Measurements from ENCODE around the gene DUSP9.
A peak's percentile ranks its signal among the peaks of the same experiment; 100 is the strongest.

The DUSP9 gene, protein sequence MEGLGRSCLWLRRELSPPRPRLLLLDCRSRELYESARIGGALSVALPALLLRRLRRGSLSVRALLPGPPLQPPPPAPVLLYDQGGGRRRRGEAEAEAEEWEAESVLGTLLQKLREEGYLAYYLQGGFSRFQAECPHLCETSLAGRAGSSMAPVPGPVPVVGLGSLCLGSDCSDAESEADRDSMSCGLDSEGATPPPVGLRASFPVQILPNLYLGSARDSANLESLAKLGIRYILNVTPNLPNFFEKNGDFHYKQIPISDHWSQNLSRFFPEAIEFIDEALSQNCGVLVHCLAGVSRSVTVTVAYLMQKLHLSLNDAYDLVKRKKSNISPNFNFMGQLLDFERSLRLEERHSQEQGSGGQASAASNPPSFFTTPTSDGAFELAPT

DNA sequence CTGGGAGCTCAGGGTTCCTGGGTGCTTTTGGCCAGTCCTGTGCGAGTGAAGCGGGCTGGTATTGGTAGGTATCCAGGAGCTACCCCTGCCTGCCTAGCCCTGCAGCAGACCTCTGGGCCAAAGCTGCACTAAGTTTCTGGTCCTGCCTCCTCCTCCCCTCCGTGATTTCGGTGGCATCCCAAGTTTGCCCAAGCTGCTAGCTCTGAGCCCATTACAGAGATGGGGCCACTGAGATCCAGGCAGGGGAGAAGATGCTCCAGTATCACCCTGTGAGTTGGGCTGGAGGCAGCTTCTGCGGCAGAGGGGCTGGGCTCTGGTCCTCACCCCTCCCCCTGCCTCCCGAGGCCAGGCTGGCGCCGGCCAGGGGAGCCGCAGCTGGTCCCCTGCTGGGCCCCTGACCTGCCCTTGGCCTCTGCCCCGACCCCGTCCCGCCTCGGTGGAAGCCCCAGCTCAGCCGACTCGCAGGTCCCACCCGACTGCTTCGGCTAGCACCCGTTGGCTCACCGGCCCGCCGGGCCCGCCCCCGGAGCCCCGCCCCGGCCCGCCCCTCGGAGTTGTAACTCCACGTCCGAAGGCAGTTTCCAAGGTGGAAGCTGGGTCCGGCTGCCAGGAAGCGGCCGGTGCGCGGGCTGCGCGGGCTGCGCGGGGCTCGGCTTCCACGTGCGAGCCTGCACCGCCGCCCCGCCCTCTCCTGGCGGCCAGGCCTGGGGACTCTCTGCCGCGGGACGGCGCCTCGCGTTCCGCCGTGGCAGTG lies at the start of gene DUSP9:
Gene DUSP9, plus strand, starts transcription at position 584 of the 754 bp plus-strand sequence. CDS start 751 bp downstream, outside the sequence.
- in situ Hi-C loops (cut with MboI; ENCODE audit: low sequenced_read_pairs, unreplicated experiment), result no loop called here
- TF ChIP-seq, protein P1, sequence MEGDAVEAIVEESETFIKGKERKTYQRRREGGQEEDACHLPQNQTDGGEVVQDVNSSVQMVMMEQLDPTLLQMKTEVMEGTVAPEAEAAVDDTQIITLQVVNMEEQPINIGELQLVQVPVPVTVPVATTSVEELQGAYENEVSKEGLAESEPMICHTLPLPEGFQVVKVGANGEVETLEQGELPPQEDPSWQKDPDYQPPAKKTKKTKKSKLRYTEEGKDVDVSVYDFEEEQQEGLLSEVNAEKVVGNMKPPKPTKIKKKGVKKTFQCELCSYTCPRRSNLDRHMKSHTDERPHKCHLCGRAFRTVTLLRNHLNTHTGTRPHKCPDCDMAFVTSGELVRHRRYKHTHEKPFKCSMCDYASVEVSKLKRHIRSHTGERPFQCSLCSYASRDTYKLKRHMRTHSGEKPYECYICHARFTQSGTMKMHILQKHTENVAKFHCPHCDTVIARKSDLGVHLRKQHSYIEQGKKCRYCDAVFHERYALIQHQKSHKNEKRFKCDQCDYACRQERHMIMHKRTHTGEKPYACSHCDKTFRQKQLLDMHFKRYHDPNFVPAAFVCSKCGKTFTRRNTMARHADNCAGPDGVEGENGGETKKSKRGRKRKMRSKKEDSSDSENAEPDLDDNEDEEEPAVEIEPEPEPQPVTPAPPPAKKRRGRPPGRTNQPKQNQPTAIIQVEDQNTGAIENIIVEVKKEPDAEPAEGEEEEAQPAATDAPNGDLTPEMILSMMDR (IDR thresholded peaks at IDR 0.05; ENCODE audit: borderline replicate concordance, control extremely low read depth, extremely low read depth, insufficient read depth, missing control alignments), result no peak
- DNase-seq (ENCODE audit: low spot score), result no peak

DNA sequence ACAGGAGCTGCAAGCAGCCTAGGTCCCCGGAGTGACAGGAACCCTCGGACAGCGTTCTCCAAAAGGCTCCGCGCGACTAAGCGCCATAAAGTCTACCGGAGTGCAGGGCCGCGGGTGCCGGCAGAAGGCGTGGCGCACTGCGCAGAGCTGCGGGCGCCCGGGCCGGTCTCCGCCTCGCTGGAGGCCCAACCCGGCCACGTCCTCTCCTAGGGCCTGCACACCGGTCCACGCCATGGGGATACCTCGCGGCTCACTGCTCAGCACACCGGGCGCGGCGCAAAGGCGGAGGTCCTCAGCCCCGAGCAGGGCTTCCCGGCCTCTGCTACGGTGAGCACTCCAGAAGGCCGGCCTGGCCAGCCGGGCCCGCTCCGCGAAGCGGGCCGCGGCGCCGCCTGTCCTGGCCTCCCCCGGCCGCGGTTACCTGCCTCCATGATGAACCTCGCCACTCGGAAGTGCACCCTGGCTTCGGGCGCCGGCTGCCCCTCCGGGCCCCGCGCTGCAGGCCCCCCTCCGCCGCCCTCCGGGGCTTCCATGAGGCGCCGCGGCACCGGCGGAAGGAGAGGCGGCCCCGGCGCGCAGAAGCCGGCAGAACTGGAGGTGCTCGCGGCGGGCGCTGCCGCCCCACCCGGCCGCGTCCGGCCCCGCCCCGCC lies 48.3 kb upstream of the DUSP9 start, which contains the start of gene CCNQ:
Gene CCNQ, minus strand, starts transcription at position 599 of the 651 bp plus-strand sequence. Its CDS starts 66 bp downstream, at position 533.
- TF ChIP-seq, protein P1 (IDR thresholded peaks at IDR 0.05; ENCODE audit: borderline replicate concordance, control extremely low read depth, extremely low read depth, insufficient read depth, missing control alignments), result no peak
- DNase-seq (ENCODE audit: low spot score), result no peak
- in situ Hi-C loops (cut with MboI; ENCODE audit: low sequenced_read_pairs, unreplicated experiment), result no loop called here

DNA sequence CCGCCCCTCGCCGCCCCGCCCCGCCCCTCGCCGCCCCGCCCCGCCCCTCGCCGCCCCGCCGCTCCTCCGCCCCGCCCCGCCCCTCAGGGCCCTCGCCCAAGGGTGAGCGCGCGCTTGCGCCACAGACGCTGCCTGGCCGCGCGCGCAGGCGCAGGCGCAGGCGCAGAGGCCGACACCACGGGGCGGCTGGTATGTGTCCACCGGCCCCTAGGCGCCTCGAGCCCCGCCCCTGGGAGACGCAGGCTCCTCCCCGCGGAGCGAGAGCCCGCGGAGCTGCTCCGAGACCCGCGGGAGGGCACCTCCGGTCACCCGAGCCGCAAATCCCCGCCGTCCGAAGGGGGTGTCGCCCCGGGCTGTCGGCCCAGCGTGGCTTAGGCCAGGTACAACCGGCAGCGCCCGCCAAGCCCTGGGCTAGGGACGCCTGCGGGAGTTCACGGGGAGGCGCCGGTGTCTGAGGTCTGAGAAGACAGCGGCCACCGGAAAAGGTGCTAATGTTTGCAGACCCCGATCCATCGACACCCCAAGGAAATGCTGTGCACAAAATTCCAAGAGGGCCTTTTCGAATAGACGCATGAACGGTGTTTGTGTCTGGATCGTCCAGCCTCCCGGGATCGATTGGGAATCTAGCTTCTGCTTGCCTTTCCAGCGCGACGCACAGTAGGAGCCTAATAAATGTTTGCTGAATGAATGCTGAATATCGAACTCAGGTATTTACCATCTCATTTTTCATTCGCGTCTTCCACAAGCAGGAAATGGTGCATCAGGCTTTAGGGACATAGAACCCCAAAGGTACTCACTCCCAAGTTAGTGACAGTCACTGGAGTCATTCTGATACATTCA lies 47.6 kb upstream of the DUSP9 start:
- in situ Hi-C loops (cut with MboI; ENCODE audit: low sequenced_read_pairs, unreplicated experiment), result no loop called here
- TF ChIP-seq, protein P1 (IDR thresholded peaks at IDR 0.05; ENCODE audit: borderline replicate concordance, control extremely low read depth, extremely low read depth, insufficient read depth, missing control alignments), result no peak

DNA sequence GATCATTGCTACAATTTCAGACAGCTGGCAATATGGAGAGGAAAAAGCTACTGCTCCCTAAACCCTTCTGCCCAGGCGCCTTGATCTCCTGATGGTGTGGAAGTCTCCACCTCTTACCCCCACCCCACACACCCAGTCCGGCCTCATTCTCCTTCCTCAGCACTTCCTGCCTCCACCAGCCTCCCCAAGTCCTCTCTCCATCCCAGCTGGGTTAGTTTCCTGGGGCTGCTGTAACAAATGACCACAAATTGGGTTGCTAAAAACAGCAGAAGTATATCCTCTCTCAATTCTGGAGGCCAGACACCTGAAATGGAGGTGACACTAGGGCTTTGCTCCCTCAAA lies 47.0 kb upstream of the DUSP9 start:
- TF ChIP-seq, protein P1 (IDR thresholded peaks at IDR 0.05; ENCODE audit: borderline replicate concordance, control extremely low read depth, extremely low read depth, insufficient read depth, missing control alignments), result no peak
- DNase-seq (ENCODE audit: low spot score), result no peak
- in situ Hi-C loops (cut with MboI; ENCODE audit: low sequenced_read_pairs, unreplicated experiment), result no loop called here

More for the DNA sequence above, 47.6 kb upstream of the DUSP9 start:
- DNase-seq (ENCODE audit: low spot score), result peak; percentile 94

DNA sequence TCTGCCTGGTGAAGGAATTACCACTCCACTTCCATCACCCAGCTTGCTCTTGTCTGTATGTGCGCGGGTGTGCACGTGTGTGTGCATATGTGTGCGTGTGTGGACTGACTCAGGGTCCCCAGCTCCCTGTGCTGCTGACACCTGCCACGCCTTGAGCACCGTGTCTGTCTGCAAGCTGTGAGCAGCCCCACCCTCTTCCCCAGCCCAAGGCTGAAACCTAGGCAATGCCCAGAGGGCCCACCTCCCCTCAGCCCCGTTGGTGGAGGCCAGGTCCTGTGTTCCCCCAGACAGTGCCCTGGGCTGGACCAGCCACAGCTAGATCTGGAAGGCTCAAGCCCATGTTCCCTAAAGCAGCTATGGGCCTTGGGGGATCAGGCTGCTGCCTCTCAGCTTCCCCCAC lies 46.1 kb upstream of the DUSP9 start:
- DNase-seq (ENCODE audit: low spot score), result no peak
- in situ Hi-C loops (cut with MboI; ENCODE audit: low sequenced_read_pairs, unreplicated experiment), result no loop called here
- TF ChIP-seq, protein P1 (IDR thresholded peaks at IDR 0.05; ENCODE audit: borderline replicate concordance, control extremely low read depth, extremely low read depth, insufficient read depth, missing control alignments), result no peak

All from GM13976 (cell line).